HCT116 (cell line): ENCODE measurements around the gene ACP3. TPM values are rescaled to one million over a fixed set of nuclear protein-coding genes. Genes with fewer than 3 reads are reported as not detected.

Experiments used
- ATAC-seq: fragments of 200-7000 bp; cut with Tn5 transposase; 2 replicates; pipeline ENCODE4 v1.9.1; 2020; ENCODE audit warnings: mild to moderate bottlenecking, moderate library complexity
- BruUV-seq: library from RNA; stranded (reverse); fragments of 400-500 nt; replicated peaks from 2 replicates; lab custom pipeline; 2021; lab: Mats Ljungman, UMichigan
- CTCF ChIA-PET: fragments of 300-600 bp; sonication (Branson Sonifier 250); formaldehyde crosslinking; loops from one replicate; lab custom pipeline; 2021; ENCODE audit warnings: antibody characterized with exemption; lab: Charles Lee
- POLR2A ChIA-PET: fragments of 300-600, 350-600 bp; sonication (Branson Sonifier 250); formaldehyde crosslinking; loops from one replicate; lab custom pipeline; 2021; ENCODE audit warnings: antibody characterized with exemption; lab: Charles Lee
- RAD21 ChIA-PET, 2 experiments: fragments of 300-600 bp; sonication (Branson Sonifier 250); formaldehyde crosslinking; loops; one replicate each; lab custom pipeline; 2023; ENCODE audit warnings: low total read pairs in 2 of 2; ENCODE audit not compliant: uncharacterized antibody in 2 of 2, unreplicated experiment in 2 of 2, low non-redundant PET in 1 of 2; lab: Charles Lee
- DNase-seq: peaks from one replicate; pipeline ENCODE4 v3.0.0-alpha.2; 2010; ENCODE audit warnings: low read depth, low spot score
- H2AFZ ChIP-seq: fragments of 200-600 bp; shearing (Covaris generic), sonication (generic); 2 replicates; pipeline ENCODE4 v1.6.1; 2017; ENCODE audit warnings: low read depth, mixed run types, mixed read lengths, antibody characterized with exemption, low read length; ENCODE audit not compliant: poor library complexity, severe bottlenecking
- H3K27ac ChIP-seq: 2 replicates; pipeline ENCODE4 v1.5.1; 2012; ENCODE audit warnings: low read depth, low read length
- H3K27me3 ChIP-seq: fragments of 200-600 bp; sonication (generic); 2 replicates; pipeline ENCODE4 v1.6.1; 2016; ENCODE audit warnings: mixed run types, low read length, mixed read lengths; ENCODE audit not compliant: insufficient read depth
- H3K36me3 ChIP-seq, 2 experiments: fragments of 200-500 bp in 1 of 2; fragments of 200-600 bp in 1 of 2; sonication (Bioruptor generic) in 1 of 2; sonication (generic) in 1 of 2; 2 replicates each; pipeline versions ENCODE4 v1.5.1 to v1.6.1; 2014 to 2016; ENCODE audit warnings: low read length in 2 of 2, inconsistent platforms in 1 of 2, mixed read lengths in 1 of 2, mixed run types in 1 of 2; ENCODE audit not compliant: insufficient read depth in 2 of 2, control insufficient read depth in 1 of 2
- H3K4me1 ChIP-seq, 2 experiments: fragments of 200-600 bp in 1 of 2; sonication (generic) in 1 of 2; 2 replicates each; pipeline versions ENCODE4 v1.5.1 to v1.6.1; 2012 to 2017; ENCODE audit warnings: low read length in 2 of 2, inconsistent platforms in 1 of 2, mild to moderate bottlenecking in 1 of 2, mixed read lengths in 1 of 2, mixed run types in 1 of 2, moderate library complexity in 1 of 2; ENCODE audit not compliant: insufficient read depth in 2 of 2, control insufficient read depth in 1 of 2
- H3K4me2 ChIP-seq: fragments of 200-600 bp; sonication (generic); 2 replicates; pipeline ENCODE4 v1.6.1; 2017; ENCODE audit warnings: mixed run types, low read length, mixed read lengths
- H3K4me3 ChIP-seq, 2 experiments: fragments of 200-600 bp in 1 of 2; sonication (generic) in 1 of 2; replicated peaks in 1 of 2; 2 replicates each; pipeline ENCODE4 v1.5.1; 2011 to 2016; ENCODE audit warnings: low read length in 2 of 2, control low read depth in 1 of 2, low read depth in 1 of 2, mild to moderate bottlenecking in 1 of 2, mixed read lengths in 1 of 2, mixed run types in 1 of 2
- H3K79me2 ChIP-seq: fragments of 200-600 bp; sonication (generic); 2 replicates; pipeline ENCODE4 v1.6.1; 2017; ENCODE audit warnings: mild to moderate bottlenecking, mixed run types, low read length, moderate library complexity, mixed read lengths; ENCODE audit not compliant: insufficient read depth
- H3K9ac ChIP-seq: fragments of 200-600 bp; sonication (generic); 2 replicates; pipeline ENCODE4 v1.6.1; 2016; ENCODE audit warnings: low read length, mixed read lengths
- H3K9me2 ChIP-seq: fragments of 200-600 bp; sonication (generic), shearing (Covaris generic); 2 replicates; pipeline ENCODE4 v1.6.1; 2017; ENCODE audit warnings: mixed run types, mild to moderate bottlenecking, moderate library complexity; ENCODE audit not compliant: insufficient read depth
- H3K9me3 ChIP-seq, 2 experiments: fragments of 200-500 bp in 1 of 2; fragments of 200-600 bp in 1 of 2; sonication (Bioruptor generic) in 1 of 2; sonication (generic) in 1 of 2; 2 replicates each; pipeline ENCODE4 v1.6.1; 2014 to 2017; ENCODE audit warnings: low read length in 2 of 2, mixed read lengths in 2 of 2, inconsistent platforms in 1 of 2, low read depth in 1 of 2, mild to moderate bottlenecking in 1 of 2, mixed run types in 1 of 2, moderate library complexity in 1 of 2; ENCODE audit not compliant: control insufficient read depth in 1 of 2, insufficient read depth in 1 of 2
- H4K20me1 ChIP-seq: fragments of 200-600 bp; sonication (generic), shearing (Covaris generic); 2 replicates; pipeline ENCODE4 v1.6.1; 2017; ENCODE audit warnings: mixed run types, mild to moderate bottlenecking, moderate library complexity; ENCODE audit not compliant: insufficient read depth
- CBX3 ChIP-seq: IDR thresholded peaks from 2 replicates; pipeline ENCODE4 v1.6.1; 2012; ENCODE audit warnings: low read depth
- EGR1 ChIP-seq: IDR thresholded peaks from 2 replicates; pipeline ENCODE4 v1.6.1; 2012; ENCODE audit warnings: low read depth
- ELF1 ChIP-seq: IDR thresholded peaks from 2 replicates; pipeline ENCODE4 v1.6.1; 2012; ENCODE audit warnings: low read depth, borderline replicate concordance
- EZH2 ChIP-seq: fragments of 200-600 bp; sonication (generic); IDR thresholded peaks from 2 replicates; pipeline ENCODE4 v1.6.1; 2017; ENCODE audit warnings: antibody characterized with exemption, mixed run types
- EZH2phosphoT487 ChIP-seq: fragments of 200-600 bp; IDR thresholded peaks from 2 replicates; pipeline ENCODE4 v1.6.1; 2018; ENCODE audit warnings: antibody characterized with exemption, borderline replicate concordance
- FOSL1 ChIP-seq: IDR thresholded peaks from 2 replicates; pipeline ENCODE4 v1.6.1; 2012; ENCODE audit warnings: low read depth
- JUND ChIP-seq: IDR thresholded peaks from 2 replicates; pipeline ENCODE4 v1.6.1; 2012
- SP1 ChIP-seq: IDR thresholded peaks from 2 replicates; pipeline ENCODE4 v1.6.1; 2012; ENCODE audit warnings: low read depth
- SRF ChIP-seq: IDR thresholded peaks from 2 replicates; pipeline ENCODE4 v1.6.1; 2012; ENCODE audit warnings: low read depth
- TCF7L2 ChIP-seq: IDR thresholded peaks from 2 replicates; pipeline ENCODE4 v1.7.0; 2011; ENCODE audit warnings: borderline replicate concordance, inconsistent platforms; ENCODE audit not compliant: insufficient read depth, insufficient read length; ENCODE audit errors: extremely low read depth
- YY1 ChIP-seq: IDR thresholded peaks from 2 replicates; pipeline ENCODE4 v1.6.1; 2011; ENCODE audit warnings: low read length, low read depth, moderate library complexity, mild to moderate bottlenecking; ENCODE audit not compliant: insufficient replicate concordance; ENCODE audit errors: extremely low read depth
- ZBTB33 ChIP-seq: IDR thresholded peaks from 2 replicates; pipeline ENCODE4 v1.6.1; 2011; ENCODE audit warnings: mild to moderate bottlenecking, low read length, moderate library complexity; ENCODE audit not compliant: insufficient replicate concordance; ENCODE audit errors: extremely low read depth
- intact Hi-C: fragments of 100-400 bp; cut with micrococcal nuclease; formaldehyde crosslinking; loops from 2 replicates; pipeline ENCODE4 v1.10.0; 2022
- total RNA-seq: library from RNA; stranded (reverse); gene quantifications from one replicate; pipeline ENCODE4 v1.2.1, GENCODE V29; 2021; ENCODE audit not compliant: unreplicated experiment
- TF ChIP-seq, protein P1 (sequence below): IDR thresholded peaks from 2 replicates; pipeline ENCODE4 v1.6.1; 2012

Gene ACP3
- total RNA-seq, 1 experiment from 2014 or later, result 0.79 TPM

- TF ChIP-seq, protein P1, sequence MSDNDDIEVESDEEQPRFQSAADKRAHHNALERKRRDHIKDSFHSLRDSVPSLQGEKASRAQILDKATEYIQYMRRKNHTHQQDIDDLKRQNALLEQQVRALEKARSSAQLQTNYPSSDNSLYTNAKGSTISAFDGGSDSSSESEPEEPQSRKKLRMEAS, result 0 out of 2 replicates have a peak, but pooled peaks have one; percentile 17
- TF ChIP-seq TCF7L2 (no peak), ZBTB33 (no peak), EZH2 (no peak), EGR1 (no peak), JUND (peak; percentile 51), YY1 (no peak), FOSL1 (peak; percentile 82), CBX3 (0 out of 2 replicates have a peak, but pooled peaks have one; percentile 53), ELF1 (no peak), SP1 (no peak), SRF (no peak), EZH2phosphoT487 (no peak)
- intact Hi-C loops, result loop anchor here (5.0 kb wide), 1 partner anchor 317 kb away; no protein-coding TSS in a partner anchor
- no peak overlapping the region for H2AFZ ChIP-seq
- no peaks in the 10 kb centered on the region for H3K36me3 ChIP-seq
- BruUV-seq, result no TSS peak
- H3K79me2 ChIP-seq, result no peaks in the 10 kb centered on the region
- H3K9me2 ChIP-seq, result no peaks in the 10 kb centered on the region
- peaks cover 0 to 8% of the 10 kb centered on the region in 2 experiments; a peak in 3 of 4 replicates for H3K4me1 ChIP-seq
- peak; percentile 27 for DNase-seq
- H4K20me1 ChIP-seq, result no peaks in the 10 kb centered on the region
- no peak overlapping the region for H3K4me3 ChIP-seq
- ChIA-PET CTCF (interaction anchor here (1.3 to 4.6 kb wide), 3 partner anchors 54 to 93 kb away, joined by 5 to 105 read pairs (median 30); no protein-coding TSS in a partner anchor), RAD21 (interaction anchor here in 1 of 2 experiments (0.6 kb wide), 1 partner anchor 88 kb away, joined by 3 read pairs; no protein-coding TSS in a partner anchor), POLR2A (no interaction called here)
- no peak for ATAC-seq
- H3K9ac ChIP-seq, result no peak overlapping the region
- H3K27me3 ChIP-seq, result no peaks in the 10 kb centered on the region
- H3K27ac ChIP-seq, result no peak overlapping the region
- no peak overlapping the region for H3K4me2 ChIP-seq
- no peaks in the 10 kb centered on the region for H3K9me3 ChIP-seq
These were observed 27.6 kb downstream of the ACP3 start for GRCh38 chr3:132344666-132345280.
